Measurements from ENCODE around the gene PIK3AP1.

GRCh38 chr10:96687317-96688012, 32.8 kb downstream of the PIK3AP1 start:
- no peak for TF ChIP-seq POLR2A (IDR thresholded peaks at IDR 0.05)
- no peak for TF ChIP-seq CTCF (IDR thresholded peaks at IDR 0.05)

Data from upper lobe of left lung (tissue), 4 donors.